Fibroblast of peridontal ligament (primary cell): Measurements from ENCODE around the gene TPRN.

ENCODE experiments used
- DNase-seq: peaks from one replicate; pipeline ENCODE4 v3.0.0-alpha.2; 2010; ENCODE audit errors: extremely low read depth

The TPRN gene

GRCh38 chr9:137143459-137143858 lies 57.1 kb downstream of the TPRN start:
- DNase-seq, result no peak

GRCh38 chr9:137141976-137142936 lies 58.3 kb downstream of the TPRN start:
- no peak for DNase-seq
